IPS-NIHi7 (cell line): ENCODE results near the gene ALKBH8.
"Not testable (repeated sequence)": the region's sequence is repeated elsewhere in the genome, so short reads cannot be mapped to it uniquely, and the experiment has no call there.

ENCODE experiments used
- DNase-seq: peaks from one replicate; pipeline ENCODE4 v3.0.0; 2012; ENCODE audit warnings: mixed read lengths; ENCODE audit errors: extremely low spot score

Gene ALKBH8

GRCh38 chr11:107565219-107565937 lies at the start of gene ALKBH8:
Gene ALKBH8 (minus strand): TSS chr11:107565735. CDS start chr11:107560893, 4,842 bp downstream.
- DNase-seq, result peak; percentile 76

DNA sequence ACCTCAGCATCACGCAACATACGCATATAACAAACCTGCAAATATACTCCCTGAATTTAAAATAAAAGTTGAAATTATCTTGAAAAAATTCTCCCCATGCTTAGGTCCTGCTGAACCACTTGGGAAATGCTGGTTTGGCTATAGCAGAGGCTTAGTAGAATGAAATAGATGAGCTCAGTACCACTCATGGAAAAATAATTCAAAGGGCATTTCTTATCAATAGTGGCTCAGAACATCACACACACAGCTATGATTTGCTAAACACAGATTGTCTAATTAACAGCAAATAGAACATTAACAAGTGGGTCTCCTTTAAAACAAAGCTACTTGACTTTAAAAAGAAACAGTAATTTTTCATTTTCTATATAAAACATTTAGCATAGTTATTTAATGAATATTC lies 46.9 kb upstream of the ALKBH8 start:
- DNase-seq, result no peak

- DNase-seq, result no peak
Observed at GRCh38 chr11:107609400-107610218, 44.1 kb upstream of the ALKBH8 start.

DNA sequence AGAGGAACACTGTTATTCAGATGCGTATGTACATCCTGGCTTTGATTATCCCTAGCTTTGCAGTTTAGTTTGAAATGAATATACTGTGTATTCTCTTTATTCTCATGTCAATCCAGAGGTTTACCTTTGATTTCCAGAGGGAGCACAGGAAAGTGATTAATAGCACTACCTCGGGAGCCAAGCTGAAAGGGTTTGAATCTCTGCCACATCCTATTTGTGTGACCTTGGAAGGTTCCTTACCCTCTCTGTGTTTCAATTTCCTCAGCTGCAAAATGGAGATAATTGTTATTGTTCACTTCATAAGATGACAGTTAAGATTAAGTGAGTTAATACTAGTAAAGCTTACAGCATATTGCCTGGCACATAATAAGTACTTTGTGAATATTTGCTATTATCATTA lies 43.3 kb upstream of the ALKBH8 start:
- no peak for DNase-seq

DNA sequence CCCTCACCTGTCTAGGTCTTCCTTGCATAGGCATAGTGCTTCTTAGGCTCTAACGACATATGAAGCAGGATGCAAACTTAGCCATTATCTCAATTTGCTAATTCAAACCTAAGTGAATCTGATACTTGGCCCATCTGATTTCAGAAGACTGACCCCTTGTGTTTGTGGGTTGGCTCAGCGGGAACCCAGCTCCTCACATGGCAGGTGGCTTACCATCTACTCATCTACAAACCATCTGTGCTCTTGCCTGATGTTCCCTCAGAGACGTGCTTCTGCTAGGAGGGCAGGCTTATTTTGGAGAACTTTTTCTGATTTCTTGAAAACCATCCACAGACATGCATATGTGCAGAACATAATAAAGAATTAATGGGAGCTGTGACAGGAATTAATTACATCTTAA lies 40.6 kb upstream of the ALKBH8 start:
- DNase-seq, result peak; percentile 24

DNA sequence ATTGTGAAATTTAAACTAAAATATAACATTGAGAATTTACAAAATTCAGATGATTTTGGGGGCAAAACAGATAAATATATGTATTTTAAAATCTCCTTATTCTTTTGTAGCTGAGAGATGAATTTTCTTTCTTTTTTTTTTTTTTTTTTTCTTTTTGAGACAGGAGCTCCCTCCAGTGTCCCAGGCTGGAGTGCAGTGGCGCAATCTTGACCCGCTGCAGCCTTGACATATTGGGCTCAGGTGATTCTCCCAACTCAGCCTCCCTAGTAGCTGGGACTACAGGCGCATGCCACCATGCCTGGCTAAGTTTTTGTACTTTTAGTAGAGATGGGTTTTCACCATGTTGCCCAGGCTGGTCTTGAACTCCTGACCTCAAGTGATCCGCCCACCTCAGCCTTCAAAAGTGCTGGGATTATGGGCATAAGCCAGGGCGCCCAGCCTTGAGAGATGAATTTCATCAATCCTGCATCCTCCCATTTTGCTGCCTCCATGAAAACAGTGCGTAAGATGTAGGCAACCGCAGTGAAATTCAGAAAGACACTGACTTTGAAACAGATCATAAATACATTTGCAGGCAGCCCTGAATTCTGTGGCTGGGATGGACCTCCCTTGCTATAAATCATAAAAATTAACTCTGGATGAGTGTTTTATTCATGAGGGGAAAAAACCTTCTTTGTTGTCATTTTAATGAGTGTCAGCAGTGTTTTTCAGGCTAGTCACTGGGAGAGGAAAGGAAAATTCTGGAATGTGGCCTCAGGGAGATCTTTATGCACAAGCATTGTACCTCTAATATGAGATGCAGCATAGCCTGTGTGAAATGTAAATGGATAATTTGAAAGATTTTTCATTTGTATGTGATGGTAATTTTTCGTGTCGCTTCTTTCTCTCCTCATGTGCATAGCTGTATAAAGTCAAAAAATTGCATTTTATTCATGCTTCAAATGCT lies 39.8 kb upstream of the ALKBH8 start:
- DNase-seq, result no peak

DNA sequence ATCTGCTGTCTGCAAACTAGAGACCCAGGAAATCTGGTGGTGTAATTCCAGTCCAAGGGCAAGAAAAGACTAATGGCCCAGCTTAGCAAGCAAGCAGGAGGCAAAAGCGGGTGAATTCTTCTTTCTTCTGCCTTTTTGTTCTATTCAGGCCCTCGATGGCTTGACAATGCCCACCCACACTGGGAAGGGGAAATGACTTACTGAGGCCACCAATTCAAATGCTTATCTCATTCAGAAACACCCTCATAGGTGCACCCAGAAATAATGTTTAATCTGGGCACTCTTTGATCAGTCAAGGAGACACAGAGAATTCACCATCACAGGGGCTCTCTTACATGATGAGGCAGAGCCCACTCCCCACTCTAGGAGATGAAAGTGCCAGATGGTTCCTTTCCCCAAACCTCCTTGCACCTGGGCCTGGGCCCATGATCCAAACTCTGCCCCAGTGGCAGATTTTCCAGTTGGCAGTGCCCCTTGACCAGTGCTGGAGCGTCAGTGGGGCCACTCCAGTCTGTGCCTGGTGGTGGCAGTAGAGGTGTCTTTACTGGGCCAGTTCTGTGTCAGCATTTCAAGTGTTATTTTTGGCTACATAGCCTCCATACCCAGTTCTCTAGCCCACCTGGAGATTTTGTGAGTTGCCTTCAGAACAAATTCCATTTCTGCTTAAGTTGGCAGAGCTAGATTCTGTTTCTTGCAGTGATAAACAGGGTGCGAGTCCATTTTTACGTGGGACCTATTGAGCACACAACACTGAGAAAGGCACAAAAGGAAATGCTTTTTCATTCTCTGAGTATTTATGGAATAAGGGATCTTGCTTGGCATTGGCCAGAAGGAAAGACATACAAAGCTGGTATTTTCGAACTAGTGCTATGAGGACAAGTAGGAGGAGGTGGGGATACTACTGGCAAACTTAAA lies 32.9 kb upstream of the ALKBH8 start:
- DNase-seq, result peak; percentile 68

GRCh38 chr11:107594736-107595135 lies 29.2 kb upstream of the ALKBH8 start:
- no peak for DNase-seq

- no peak for DNase-seq
Observed at GRCh38 chr11:107593951-107594350, 28.4 kb upstream of the ALKBH8 start.

- DNase-seq, result no peak
Observed at GRCh38 chr11:107592813-107593212, 27.3 kb upstream of the ALKBH8 start.

DNA sequence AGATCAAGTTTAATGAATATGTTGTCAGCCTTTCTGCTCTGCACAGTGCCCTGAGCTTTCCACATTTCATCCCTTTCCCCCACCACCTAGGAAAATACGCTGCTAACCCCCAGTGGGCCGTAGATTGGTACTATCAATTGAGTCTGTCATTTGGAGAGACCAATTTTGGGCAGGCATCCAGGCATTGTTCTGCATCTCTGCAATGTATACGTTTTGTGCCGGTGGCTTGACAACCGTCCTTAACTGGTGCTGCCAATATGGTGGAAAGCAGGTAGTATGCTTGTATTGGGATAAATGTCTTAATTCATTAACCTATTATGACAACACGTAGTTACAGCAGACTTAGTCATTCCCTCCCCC lies 26.7 kb upstream of the ALKBH8 start:
- DNase-seq, result no peak

- DNase-seq, result peak; percentile 36
Observed at GRCh38 chr11:107591378-107592230, 26.1 kb upstream of the ALKBH8 start.

DNA sequence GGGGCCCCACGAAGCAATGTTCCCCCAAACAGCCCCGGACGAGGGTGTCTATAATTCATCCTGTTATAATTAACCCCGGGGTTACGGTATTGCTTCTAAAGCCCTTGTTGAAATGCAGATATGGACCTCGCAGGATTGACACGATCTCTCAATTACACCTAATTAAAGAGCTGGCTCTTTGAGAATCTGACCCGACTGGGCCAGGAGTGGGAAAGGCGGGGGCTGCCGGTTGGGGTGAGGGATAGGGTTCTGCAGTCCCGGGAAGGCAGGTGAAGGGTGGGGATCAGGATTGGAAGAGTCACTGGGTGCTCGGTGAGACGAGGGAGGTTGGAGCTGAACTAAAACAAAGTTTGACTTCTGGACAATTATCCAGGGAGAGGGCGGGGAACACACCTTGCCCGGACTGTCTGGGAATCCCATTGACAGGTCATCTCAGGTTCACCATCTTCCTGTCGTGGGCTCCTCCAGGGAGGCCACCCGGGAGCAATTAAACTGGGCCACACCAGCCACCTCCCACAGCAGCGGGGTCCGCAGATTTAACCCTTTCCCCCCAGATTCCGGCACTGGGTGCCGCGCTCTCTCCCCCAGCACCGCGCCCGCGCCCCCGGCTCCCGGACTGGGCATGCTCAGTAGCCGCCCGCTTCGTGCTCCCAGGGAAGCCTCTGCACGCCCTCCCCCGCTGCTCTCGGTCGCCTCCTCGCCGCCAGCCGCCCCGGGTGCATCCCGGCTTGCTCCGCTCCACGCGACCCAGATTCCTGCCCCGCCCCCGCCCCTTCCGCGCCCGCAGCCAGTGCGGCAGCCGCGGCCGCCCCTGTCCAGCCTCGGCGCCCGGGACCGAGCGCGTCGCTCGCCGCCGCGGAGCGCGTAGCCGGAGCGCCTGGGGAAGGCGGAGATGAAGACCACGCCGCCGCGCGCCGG lies 25.2 kb upstream of the ALKBH8 start, which contains the start of gene ELMOD1:
Gene ELMOD1, plus strand, starts transcription at position 688 of the 918 bp plus-strand sequence. CDS start 27,043 bp downstream, outside the sequence.
- DNase-seq, result peak; percentile 79

DNA sequence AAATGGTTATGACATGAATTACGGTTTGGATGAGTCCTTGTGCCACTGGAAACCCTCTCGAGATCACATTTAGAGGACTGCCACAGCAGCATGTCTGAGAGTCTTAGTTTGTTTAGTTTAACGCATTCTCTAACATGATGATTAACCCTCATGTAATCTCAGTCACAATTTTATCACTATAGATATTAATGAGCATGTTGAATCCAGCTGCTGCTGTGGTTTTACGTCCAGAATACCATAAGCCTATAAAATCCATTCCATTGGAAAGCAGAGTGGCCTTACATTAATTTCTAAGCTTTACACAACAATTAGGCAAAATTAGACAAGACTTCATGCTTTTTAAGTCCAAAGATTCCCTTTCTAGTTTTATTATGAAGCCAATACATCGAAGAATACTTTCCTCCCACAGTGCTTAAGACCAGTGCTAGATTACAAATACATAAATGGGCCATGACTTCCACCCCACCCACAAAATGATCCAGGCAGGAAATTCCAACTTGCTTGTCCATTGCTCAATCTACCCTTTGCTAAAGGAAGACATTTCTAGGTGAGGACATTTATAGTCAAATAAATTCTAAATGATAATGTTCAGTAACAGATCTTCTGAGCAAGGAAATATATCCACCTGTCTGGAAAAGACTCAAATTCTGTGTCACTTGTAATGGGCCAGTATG lies 21.9 kb upstream of the ALKBH8 start:
- DNase-seq, result no peak

DNA sequence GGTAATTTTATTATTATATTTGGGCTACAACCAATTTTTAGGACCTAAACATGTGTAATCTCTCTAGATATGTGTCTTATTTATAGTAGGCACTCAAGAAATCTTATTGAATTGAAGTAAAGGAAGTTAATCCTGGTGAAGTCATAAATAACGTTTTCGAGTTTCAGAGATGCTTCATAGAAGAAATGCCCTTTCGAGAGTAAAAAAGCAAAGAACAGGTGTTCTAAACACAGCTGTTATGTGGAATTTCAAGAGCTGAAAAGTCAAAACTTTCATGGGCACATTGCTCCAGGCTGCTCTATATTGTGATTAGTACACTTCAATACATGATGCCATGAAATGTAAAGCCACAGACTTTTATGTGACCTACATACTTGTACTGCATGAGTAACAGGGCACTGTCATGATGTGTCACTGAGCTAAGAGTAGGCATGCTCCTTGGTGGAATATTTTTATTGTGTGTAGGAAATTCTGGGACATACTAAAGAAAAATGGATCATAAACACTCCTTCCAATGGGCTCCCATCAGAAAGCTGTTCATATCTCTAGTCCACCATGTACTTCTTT lies 18.2 kb upstream of the ALKBH8 start:
- DNase-seq, result no peak

- no peak for DNase-seq
Observed at GRCh38 chr11:107581147-107581546, 15.6 kb upstream of the ALKBH8 start.

GRCh38 chr11:107579169-107579568 lies 13.6 kb upstream of the ALKBH8 start:
- DNase-seq, result not testable (repeated sequence)

GRCh38 chr11:107577346-107577711 lies 11.8 kb upstream of the ALKBH8 start:
- DNase-seq, result no peak
